ENCODE measurements around the gene KREMEN1.

The KREMEN1 gene

DNA sequence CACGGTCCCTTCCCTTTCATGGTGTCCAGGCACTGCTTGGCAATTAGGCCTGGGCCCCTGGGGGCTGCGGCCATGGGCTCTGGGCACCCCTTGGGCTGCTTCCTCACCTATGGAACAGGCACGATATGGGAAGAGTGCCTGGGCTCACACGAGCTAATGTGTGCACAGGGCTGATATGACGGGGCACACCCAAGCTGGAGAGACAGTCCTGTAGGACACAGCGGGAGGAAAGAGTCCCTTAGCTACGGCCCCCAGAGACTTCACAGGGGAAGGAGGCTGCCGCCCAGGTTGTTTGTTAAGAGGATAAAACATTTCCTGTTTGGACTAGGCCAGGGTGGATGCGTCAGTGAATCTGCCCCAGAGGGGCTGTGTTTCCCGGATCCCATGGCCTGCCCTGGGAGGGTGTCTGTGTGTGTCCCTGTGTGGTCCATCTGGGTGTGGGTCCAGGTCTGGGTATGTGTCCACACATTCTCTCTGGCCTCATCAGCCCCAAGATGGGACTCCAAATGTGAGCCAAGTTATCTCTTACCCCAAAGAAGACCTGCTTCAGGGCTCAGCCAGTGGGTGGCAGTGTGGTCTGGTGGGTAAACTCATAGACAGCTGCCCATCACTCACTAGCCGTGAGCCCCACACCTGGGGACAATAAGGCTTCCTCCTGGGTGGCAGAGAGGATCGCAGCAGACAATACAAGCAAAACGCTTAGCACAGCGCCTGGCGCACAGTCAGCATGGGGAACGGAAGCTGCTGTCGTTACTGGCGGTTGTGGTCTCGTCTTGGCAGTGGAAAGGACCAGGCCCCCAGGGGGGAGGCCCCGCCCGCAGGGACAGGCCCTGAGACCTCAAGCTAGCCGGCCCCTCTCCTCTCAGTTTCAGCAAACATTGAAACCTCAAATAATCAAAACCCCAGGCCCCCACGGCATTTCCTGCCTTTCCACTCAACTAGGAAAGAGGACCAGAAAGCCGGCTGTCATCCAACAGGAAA, 129.7 kb downstream of the KREMEN1 start:
- in situ Hi-C loops (cut with MboI; ENCODE audit: low sequenced_read_pairs), result no loop called here

GRCh38 chr22:29203488-29204454, 130.9 kb downstream of the KREMEN1 start:
- in situ Hi-C loops (cut with MboI; ENCODE audit: low sequenced_read_pairs), result no loop called here

DNA sequence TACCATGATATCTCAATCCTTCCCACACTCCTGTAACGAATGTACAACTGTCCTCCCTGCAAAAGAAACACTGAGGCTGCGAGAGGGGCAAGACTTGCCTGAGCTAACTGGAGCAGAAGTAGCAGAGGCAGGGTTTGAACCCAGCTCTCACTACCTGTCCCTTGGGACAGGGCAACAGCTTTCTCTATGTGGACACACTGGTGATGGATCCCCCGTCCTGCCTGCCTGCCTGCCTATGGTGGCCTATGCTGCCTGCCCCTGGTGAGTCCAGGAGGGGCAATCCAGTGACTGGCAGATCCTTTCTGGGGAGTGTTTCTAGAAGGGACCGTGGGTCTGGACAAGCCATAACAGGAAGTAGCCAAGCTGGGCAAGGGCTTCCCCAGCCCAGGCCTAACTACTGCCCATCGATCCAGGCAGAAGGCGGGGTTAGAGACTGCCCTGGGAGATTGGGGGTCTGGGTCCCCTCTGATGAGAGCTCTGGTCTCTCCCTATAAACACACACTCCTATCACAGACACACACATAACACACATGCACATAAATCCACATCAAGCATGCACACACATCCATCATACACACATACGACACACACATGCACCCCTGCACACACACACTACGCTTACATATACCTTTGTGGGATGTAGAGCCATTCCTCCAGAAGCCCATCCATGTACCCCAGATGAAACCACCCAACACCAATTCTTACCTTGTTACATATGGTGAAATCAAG, 131.8 kb downstream of the KREMEN1 start:
- in situ Hi-C loops (cut with MboI; ENCODE audit: low sequenced_read_pairs), result no loop called here

GRCh38 chr22:29205252-29205593, 132.4 kb downstream of the KREMEN1 start:
- in situ Hi-C loops (cut with MboI; ENCODE audit: low sequenced_read_pairs), result no loop called here

DNA sequence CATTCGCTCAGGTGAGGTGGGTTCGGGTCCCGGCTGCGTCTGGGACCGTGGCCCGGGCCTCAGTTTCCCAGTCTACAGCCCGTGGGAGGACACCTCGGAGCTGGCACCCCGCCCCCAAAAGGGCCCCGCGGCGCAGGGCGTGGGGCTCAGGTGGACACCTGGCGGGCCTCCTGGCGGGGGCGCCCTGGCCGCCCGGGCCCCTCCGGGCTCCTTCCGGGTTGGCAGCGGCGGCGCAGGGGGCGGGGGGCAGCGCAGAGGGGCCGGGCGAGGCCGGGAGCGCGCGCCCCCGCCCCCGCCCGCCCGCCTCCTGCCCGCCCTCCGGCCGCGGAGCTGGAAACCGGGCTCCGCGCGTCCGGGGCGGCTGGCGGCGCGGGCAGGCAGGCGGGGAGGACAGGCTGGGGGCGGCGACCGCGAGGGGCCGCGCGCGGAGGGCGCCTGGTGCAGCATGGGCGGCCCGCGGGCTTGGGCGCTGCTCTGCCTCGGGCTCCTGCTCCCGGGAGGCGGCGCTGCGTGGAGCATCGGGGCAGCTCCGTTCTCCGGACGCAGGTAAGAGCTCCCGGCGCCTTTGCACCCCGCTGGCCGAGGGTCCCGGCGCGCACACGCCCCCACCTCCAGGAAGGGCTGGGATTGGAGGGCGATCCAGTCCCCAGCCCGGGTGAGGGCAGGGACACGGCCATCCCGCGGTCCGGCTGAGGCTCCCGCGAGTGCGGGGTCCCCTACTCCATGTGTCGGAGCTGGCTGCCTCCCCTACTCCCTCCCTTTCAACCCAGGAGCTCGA, 132.9 kb downstream of the KREMEN1 start, which contains the start of gene EMID1:
EMID1 (plus strand) TSS at position 303 of the 778 bp plus-strand sequence; CDS start at position 446, 143 bp downstream.
- in situ Hi-C loops (cut with MboI; ENCODE audit: low sequenced_read_pairs), result no loop called here

DNA sequence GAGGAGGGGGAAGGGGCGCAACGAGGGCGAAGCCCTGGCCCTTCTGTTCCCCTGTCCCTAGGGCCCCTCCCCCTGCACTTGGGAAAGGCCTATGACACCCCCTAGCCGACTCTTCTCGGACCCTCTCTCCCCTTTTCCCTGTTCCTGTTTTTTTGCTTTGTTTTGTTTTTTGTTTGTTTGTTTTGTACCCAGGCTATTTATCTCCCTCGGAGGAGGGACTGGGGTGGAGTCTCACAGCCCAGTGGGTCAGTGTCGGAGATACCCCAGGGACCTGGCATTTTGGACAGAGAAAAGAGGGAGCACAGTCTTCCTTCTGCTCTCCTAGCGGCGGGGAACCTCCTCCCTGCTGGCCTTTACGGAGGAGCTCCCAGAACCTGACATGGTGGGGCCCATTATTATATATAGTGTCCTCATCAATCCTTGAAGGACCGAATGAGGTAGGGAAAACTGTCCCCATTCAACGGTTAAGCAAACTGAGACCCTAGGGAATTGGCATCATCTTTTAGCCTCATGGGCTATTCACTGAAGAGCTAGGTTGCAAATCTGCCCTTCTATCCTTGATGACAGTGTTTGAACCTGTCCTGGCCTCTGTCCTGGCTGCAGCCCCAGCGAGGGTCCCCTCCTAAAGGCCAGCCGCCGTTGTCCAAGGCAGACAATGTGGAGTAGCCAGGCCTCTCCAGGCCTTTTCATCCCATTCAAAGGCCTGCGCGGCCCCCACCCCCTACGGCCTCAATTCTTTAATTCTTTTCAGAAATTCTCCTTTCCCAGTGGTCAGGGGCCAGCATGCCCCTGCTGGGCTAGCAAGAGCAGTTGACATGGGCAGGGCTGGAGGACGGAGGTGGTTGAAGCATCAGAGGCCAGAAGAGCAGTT, 133.8 kb downstream of the KREMEN1 start:
- in situ Hi-C loops (cut with MboI; ENCODE audit: low sequenced_read_pairs), result no loop called here

DNA sequence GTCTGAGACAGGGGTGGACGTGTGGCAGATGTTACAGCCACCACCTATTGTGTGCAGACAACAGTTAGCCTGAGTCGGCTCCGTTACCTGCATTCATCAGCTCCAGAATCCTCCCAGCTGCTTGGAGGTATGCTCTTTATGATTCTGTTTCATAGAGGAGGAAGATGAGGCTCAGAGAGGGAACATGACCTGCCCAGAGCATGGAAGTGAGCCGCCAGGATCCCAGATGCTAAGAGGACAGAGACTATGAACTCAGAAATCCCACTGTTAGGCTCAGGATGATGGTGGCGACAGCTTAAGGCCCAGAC, 134.4 kb downstream of the KREMEN1 start:
- in situ Hi-C loops (cut with MboI; ENCODE audit: low sequenced_read_pairs), result no loop called here

DNA sequence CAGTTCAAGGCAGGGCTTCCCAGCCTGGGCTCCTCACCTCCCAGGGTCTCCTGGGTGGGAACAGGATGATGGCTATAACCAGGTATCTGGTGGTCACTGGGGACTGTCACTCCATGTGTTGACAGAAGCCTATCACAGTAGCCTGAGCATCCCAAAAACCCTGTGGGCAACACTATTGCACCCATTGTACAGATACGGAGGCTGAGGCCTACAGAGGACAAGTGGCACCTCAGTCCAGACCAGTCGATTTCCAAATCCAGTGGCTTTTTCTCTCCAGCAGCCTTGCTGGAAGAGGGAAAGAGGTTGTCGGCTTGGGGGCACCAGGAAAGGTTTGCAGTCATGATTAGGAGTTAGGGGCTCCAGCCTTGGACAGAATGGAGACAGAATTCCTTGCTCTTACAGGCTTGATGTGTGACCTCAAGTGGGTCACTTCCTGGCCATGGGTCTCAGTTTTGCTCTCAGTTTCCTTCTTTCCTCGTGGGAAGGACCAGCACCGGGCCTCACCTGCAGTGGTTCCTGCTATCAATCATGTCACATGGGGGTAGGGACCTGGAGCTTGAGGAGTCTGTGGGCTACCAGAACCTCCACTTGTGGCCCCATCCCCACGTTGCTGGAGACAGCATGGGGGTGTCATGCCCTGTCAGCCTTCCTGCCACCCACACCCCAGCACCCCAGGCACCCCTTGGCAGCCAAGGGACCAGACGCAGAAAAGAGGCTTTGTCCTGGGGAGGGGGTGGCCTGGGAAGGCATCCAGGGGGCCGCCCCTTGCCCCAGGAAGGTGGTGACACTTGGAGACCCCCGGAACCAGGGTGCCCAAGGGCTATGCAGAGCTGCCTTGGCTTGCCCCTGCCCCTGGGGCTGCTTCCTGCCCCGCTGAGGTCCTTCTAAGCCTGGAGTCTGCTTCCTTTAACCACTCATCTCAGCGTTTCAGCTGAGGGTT, 135.0 kb downstream of the KREMEN1 start:
- in situ Hi-C loops (cut with MboI; ENCODE audit: low sequenced_read_pairs), result no loop called here

GRCh38 chr22:29208502-29208862, 135.6 kb downstream of the KREMEN1 start:
- in situ Hi-C loops (cut with MboI; ENCODE audit: low sequenced_read_pairs), result no loop called here

- in situ Hi-C loops (cut with MboI; ENCODE audit: low sequenced_read_pairs), result no loop called here
Observed at GRCh38 chr22:29208879-29209623, 136.2 kb downstream of the KREMEN1 start.

DNA sequence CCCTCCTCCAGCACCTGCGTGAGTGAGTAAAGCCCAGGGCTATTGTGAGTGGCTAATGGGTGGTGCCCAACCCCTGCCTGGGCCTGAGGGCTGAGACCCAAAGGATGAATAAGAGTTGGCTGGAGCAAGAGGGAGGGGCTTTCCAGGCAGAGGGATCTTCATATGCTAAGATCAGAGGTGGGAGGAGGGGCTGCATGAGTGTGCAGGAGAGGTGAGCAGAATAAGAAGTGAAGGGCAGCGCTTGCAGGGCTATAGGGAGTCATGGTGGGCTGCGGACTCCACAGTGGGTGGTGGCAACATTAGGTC, 136.7 kb downstream of the KREMEN1 start:
- in situ Hi-C loops (cut with MboI; ENCODE audit: low sequenced_read_pairs), result no loop called here

- in situ Hi-C loops (cut with MboI; ENCODE audit: low sequenced_read_pairs), result no loop called here
Observed at GRCh38 chr22:29211066-29211465, 138.2 kb downstream of the KREMEN1 start.

DNA sequence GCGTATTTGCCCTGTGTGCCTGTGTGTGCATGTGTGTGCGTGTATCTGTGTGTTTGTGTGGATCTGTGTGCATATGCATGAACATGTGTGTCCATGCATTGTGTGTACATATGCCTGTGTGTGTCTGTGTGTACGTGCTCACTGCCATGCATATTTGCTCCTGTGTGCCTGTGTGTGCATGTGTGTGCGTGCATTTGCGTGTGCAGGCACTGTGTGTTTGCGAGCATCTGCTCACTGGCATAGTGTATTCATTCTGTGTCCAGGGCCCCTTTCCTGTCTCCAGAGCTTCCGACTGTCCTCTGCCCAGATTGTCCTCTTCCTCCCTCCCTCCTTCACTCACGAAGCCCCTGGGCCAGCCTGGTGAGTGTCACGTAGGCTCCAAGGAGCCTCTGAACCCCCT, 138.6 kb downstream of the KREMEN1 start:
- in situ Hi-C loops (cut with MboI; ENCODE audit: low sequenced_read_pairs), result no loop called here

GRCh38 chr22:29212743-29213142, 139.9 kb downstream of the KREMEN1 start:
- in situ Hi-C loops (cut with MboI; ENCODE audit: low sequenced_read_pairs), result no loop called here

DNA sequence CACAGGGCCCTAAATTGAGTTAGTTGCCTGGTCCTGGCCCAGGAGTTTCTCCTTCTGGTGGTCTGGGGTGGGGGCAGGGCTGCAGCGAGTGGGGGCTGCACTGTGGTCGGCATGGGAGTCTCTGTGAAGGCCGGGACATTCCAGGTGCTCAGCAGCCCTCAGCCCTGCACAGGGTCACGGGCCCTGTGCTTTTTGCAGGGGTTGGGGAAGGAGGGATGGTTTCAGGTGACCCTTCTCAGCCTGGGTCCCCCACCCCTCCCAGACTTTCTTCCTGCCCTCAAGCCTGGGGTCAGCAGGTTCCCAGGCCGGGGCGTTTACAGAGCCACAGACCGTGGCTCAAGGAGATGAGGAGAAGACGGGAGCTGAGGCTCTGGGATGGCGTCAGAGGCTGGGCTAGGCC, 140.7 kb downstream of the KREMEN1 start:
- in situ Hi-C loops (cut with MboI; ENCODE audit: low sequenced_read_pairs), result no loop called here

DNA sequence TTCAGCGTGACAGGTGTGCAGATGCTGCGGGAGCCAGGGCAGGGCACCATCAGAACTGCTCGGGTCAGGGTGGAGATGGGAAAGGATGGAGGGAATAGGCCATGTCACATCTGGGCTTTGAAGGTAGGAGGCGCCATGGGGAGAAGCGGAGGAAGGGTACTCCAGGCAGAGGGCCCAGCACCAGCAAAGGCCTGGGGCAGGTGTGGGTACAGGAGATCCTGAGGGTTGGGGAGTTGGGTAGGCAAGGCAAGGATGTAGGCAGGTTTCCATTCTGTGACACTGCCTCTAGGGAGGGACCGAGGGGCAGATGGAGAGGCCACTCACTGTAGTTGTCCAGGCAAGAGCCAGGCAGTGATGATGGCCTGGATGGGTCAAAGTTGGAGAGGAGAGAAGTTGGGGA, 141.4 kb downstream of the KREMEN1 start:
- in situ Hi-C loops (cut with MboI; ENCODE audit: low sequenced_read_pairs), result no loop called here

DNA sequence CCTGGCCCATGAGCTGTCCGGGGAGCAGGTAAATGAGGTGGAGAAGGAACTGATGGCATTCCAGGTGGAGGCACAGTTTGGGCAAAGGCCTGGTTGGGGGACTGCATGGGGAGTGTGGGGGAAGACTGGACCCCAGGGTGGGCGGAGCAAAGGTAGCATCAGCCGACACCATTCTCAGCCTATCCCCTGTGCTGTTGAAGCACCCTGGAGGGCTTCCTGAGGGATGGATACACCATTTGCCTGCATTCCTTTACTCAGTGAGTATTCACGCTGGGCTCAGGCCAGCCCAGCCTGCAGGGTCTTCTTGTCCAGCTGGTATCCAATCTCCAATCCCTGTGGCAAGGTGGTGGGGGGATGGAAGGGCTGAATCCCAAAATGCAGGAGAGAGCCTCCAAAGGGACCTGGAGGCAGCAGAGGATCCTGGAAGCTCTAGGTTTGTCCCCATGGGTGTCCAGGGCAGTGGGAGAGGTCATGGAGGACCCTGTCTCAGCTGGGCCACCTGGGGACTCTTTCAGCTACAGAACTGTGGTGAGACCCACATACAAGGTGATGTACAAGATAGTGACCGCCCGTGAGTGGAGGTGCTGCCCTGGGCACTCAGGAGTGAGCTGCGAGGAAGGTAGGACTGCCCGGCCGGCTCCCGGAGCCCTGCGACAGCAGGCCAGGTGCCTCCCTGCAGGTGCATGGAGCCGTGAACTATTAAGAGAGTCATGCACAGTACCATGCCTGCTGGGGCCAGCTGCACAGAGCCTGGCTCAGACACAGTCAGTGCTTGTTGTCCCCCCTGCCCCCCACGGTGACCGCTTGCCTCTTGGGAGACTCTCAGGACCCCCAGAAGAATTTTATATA, 142.4 kb downstream of the KREMEN1 start:
- in situ Hi-C loops (cut with MboI; ENCODE audit: low sequenced_read_pairs), result no loop called here
